ENCODE data around the gene TYR. TPM values are rescaled to one million over a fixed set of nuclear protein-coding genes. Genes with fewer than 3 reads are reported as not detected.
A peak's percentile ranks its signal among the peaks of the same experiment; 100 is the strongest.

TYR gene
- total RNA-seq, 1 experiment from 2014 or later = not detected

DNA sequence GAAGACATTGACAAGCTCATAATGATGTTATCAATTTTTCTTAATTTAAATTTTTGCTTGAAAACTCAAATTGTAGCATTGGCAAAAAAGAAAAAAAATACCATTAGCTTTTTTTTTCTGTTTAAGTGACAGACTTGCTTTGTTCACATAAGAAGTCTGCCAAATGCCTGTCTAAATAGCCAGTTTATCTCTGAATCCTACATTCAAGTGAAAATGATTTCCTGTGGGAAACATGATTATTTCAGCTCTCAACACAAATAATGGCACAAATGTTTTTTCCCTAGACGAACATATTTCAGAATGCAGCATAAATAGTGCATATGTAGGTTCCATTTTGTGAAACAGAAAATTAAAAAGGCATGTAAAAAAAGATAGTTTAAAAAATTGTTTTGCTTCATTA lies 23.5 kb downstream of the TYR start:
- ATAC-seq (no peak), DNase-seq (ENCODE audit: low spot score) (no peak)
- Mint-ChIP-seq H3K27me3 (ENCODE audit: low read depth) (no peaks in the 10 kb centered on the region), H3K4me1 (peaks cover 11% of the 10 kb centered on the region), H3K9me3 (peaks cover 7% of the 10 kb centered on the region; the same call in 1 of the 2 replicates), H3K36me3 (no peaks in the 10 kb centered on the region), H3K4me3 (no peak overlapping the region), H3K27ac (no peak overlapping the region)
- CTCF ChIA-PET = no interaction called here
- POLR2A ChIA-PET = no interaction called here
- TF ChIP-seq, protein P1, sequence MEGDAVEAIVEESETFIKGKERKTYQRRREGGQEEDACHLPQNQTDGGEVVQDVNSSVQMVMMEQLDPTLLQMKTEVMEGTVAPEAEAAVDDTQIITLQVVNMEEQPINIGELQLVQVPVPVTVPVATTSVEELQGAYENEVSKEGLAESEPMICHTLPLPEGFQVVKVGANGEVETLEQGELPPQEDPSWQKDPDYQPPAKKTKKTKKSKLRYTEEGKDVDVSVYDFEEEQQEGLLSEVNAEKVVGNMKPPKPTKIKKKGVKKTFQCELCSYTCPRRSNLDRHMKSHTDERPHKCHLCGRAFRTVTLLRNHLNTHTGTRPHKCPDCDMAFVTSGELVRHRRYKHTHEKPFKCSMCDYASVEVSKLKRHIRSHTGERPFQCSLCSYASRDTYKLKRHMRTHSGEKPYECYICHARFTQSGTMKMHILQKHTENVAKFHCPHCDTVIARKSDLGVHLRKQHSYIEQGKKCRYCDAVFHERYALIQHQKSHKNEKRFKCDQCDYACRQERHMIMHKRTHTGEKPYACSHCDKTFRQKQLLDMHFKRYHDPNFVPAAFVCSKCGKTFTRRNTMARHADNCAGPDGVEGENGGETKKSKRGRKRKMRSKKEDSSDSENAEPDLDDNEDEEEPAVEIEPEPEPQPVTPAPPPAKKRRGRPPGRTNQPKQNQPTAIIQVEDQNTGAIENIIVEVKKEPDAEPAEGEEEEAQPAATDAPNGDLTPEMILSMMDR (IDR thresholded peaks at IDR 0.05) = no peak
- TF ChIP-seq ELF4 (CRISPR knock-in tag; IDR thresholded peaks at IDR 0.05; ENCODE audit: low read depth) = no peak

GRCh38 chr11:89203814-89204213 lies 26.1 kb downstream of the TYR start:
- Mint-ChIP-seq H3K36me3 (no peaks in the 10 kb centered on the region), H3K9me3 (peaks cover 15% of the 10 kb centered on the region), H3K27ac (peak overlapping the region; percentile 26; the same call in 1 of the 2 replicates), H3K4me1 (peaks cover 11% of the 10 kb centered on the region), H3K4me3 (no peak overlapping the region), H3K27me3 (ENCODE audit: low read depth) (no peaks in the 10 kb centered on the region)
- TF ChIP-seq, protein P2, sequence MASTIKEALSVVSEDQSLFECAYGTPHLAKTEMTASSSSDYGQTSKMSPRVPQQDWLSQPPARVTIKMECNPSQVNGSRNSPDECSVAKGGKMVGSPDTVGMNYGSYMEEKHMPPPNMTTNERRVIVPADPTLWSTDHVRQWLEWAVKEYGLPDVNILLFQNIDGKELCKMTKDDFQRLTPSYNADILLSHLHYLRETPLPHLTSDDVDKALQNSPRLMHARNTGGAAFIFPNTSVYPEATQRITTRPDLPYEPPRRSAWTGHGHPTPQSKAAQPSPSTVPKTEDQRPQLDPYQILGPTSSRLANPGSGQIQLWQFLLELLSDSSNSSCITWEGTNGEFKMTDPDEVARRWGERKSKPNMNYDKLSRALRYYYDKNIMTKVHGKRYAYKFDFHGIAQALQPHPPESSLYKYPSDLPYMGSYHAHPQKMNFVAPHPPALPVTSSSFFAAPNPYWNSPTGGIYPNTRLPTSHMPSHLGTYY (CRISPR knock-in tag; IDR thresholded peaks at IDR 0.05) = no peak
- TF ChIP-seq, protein P3, sequence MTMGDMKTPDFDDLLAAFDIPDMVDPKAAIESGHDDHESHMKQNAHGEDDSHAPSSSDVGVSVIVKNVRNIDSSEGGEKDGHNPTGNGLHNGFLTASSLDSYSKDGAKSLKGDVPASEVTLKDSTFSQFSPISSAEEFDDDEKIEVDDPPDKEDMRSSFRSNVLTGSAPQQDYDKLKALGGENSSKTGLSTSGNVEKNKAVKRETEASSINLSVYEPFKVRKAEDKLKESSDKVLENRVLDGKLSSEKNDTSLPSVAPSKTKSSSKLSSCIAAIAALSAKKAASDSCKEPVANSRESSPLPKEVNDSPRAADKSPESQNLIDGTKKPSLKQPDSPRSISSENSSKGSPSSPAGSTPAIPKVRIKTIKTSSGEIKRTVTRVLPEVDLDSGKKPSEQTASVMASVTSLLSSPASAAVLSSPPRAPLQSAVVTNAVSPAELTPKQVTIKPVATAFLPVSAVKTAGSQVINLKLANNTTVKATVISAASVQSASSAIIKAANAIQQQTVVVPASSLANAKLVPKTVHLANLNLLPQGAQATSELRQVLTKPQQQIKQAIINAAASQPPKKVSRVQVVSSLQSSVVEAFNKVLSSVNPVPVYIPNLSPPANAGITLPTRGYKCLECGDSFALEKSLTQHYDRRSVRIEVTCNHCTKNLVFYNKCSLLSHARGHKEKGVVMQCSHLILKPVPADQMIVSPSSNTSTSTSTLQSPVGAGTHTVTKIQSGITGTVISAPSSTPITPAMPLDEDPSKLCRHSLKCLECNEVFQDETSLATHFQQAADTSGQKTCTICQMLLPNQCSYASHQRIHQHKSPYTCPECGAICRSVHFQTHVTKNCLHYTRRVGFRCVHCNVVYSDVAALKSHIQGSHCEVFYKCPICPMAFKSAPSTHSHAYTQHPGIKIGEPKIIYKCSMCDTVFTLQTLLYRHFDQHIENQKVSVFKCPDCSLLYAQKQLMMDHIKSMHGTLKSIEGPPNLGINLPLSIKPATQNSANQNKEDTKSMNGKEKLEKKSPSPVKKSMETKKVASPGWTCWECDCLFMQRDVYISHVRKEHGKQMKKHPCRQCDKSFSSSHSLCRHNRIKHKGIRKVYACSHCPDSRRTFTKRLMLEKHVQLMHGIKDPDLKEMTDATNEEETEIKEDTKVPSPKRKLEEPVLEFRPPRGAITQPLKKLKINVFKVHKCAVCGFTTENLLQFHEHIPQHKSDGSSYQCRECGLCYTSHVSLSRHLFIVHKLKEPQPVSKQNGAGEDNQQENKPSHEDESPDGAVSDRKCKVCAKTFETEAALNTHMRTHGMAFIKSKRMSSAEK (CRISPR knock-in tag; IDR thresholded peaks at IDR 0.05; ENCODE audit: borderline replicate concordance) = no peak
- TF ChIP-seq ZNF121 (CRISPR knock-in tag; IDR thresholded peaks at IDR 0.05) (no peak), USF2 (CRISPR knock-in tag; IDR thresholded peaks at IDR 0.05) (no peak), JUN (CRISPR knock-in tag; IDR thresholded peaks at IDR 0.05) (no peak), E2F1 (CRISPR knock-in tag; IDR thresholded peaks at IDR 0.05) (no peak), TP53 (CRISPR knock-in tag; IDR thresholded peaks at IDR 0.05) (no peak), GRHL2 (CRISPR knock-in tag; IDR thresholded peaks at IDR 0.05; ENCODE audit: insufficient replicate concordance, severe bottlenecking) (no peak), CREB1 (CRISPR knock-in tag; IDR thresholded peaks at IDR 0.05) (no peak), TEAD4 (CRISPR knock-in tag; IDR thresholded peaks at IDR 0.05) (no peak), NR1H2 (CRISPR knock-in tag; IDR thresholded peaks at IDR 0.05) (no peak), ZNF671 (CRISPR knock-in tag; IDR thresholded peaks at IDR 0.05) (no peak), ETV6 (CRISPR knock-in tag; IDR thresholded peaks at IDR 0.05) (no peak), ZNF232 (CRISPR knock-in tag; IDR thresholded peaks at IDR 0.05) (no peak), PRRX2 (CRISPR knock-in tag; IDR thresholded peaks at IDR 0.05) (no peak), ZNF512 (CRISPR knock-in tag; IDR thresholded peaks at IDR 0.05; ENCODE audit: borderline replicate concordance) (no peak), IRF2 (CRISPR knock-in tag; IDR thresholded peaks at IDR 0.05; ENCODE audit: borderline replicate concordance, low read depth) (no peak)
- TF ChIP-seq, protein P4, sequence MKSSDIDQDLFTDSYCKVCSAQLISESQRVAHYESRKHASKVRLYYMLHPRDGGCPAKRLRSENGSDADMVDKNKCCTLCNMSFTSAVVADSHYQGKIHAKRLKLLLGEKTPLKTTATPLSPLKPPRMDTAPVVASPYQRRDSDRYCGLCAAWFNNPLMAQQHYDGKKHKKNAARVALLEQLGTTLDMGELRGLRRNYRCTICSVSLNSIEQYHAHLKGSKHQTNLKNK (CRISPR knock-in tag; IDR thresholded peaks at IDR 0.05) = no peak
- POLR2A ChIA-PET = no interaction called here
- peak; percentile 83 for ATAC-seq
- CTCF ChIA-PET = no interaction called here
- DNase-seq (ENCODE audit: low spot score) = no peak
